Activated CD8-positive, alpha-beta memory T cell treated with anti-CD3 and anti-CD28 coated beads, Interleukin-2, amount 50 U/mL, for 4 hours (primary cell): ENCODE data around the gene RTP3.
"Not testable (repeated sequence)": the region's sequence is repeated elsewhere in the genome, so short reads cannot be mapped to it uniquely, and the experiment has no call there.

ENCODE experiments used
- DNase-seq: peaks from one replicate; pipeline ENCODE4 v3.0.0-alpha.2; 2020

The RTP3 gene

GRCh38 chr3:46491089-46492070, 6.4 kb upstream of the RTP3 start:
- DNase-seq: no peak

- no peak for DNase-seq
These were observed 4.8 kb upstream of the RTP3 start for GRCh38 chr3:46492890-46493547.

GRCh38 chr3:46494491-46494890, 3.3 kb upstream of the RTP3 start:
- DNase-seq: not testable (repeated sequence)

GRCh38 chr3:46495901-46496456, 1.8 kb upstream of the RTP3 start:
- no peak for DNase-seq

- peak; percentile 60 for DNase-seq
These were observed 825 bp upstream of the RTP3 start for GRCh38 chr3:46496746-46497555.

GRCh38 chr3:46498916-46499519, 1.2 kb downstream of the RTP3 start:
- DNase-seq: no peak

- DNase-seq: no peak
These were observed 3.2 kb downstream of the RTP3 start for GRCh38 chr3:46500656-46501635.

- no peak for DNase-seq
These were observed 3.9 kb downstream of the RTP3 start for GRCh38 chr3:46501702-46502101.

- DNase-seq: no peak
These were observed 5.6 kb downstream of the RTP3 start for GRCh38 chr3:46503200-46503874.

GRCh38 chr3:46504789-46505188, 7.0 kb downstream of the RTP3 start:
- DNase-seq: peak; percentile 36

GRCh38 chr3:46505953-46506352, 8.2 kb downstream of the RTP3 start:
- no peak for DNase-seq

- DNase-seq: no peak
These were observed 8.8 kb downstream of the RTP3 start for GRCh38 chr3:46506526-46506925.

- no peak for DNase-seq
These were observed 11.2 kb downstream of the RTP3 start for GRCh38 chr3:46508850-46509591.

- DNase-seq: no peak
These were observed 11.9 kb downstream of the RTP3 start for GRCh38 chr3:46509661-46510187.

GRCh38 chr3:46512191-46512749, 14.5 kb downstream of the RTP3 start:
- no peak for DNase-seq

GRCh38 chr3:46516521-46516920, 18.7 kb downstream of the RTP3 start:
- DNase-seq: no peak

- DNase-seq: no peak
These were observed 19.4 kb downstream of the RTP3 start for GRCh38 chr3:46517016-46517783.

GRCh38 chr3:46517784-46518181, 20.0 kb downstream of the RTP3 start:
- no peak for DNase-seq
